Neural cell (in vitro differentiated cells): Measurements from ENCODE around the gene MYRIP. TPM values are rescaled to one million over a fixed set of nuclear protein-coding genes. Genes with fewer than 3 reads are reported as not detected.

Experiments used
- H2AFZ ChIP-seq: fragments of 200-600, 300-800 bp; sonication (generic), shearing (Covaris generic); 2 replicates; pipeline ENCODE4 v1.6.0; 2014; ENCODE audit warnings: low read depth, mild to moderate bottlenecking, antibody characterized with exemption, low read length, moderate library complexity
- H3F3A ChIP-seq: fragments of 200-600 bp; shearing (Covaris generic); 2 replicates; pipeline ENCODE4 v1.6.1; 2016; ENCODE audit warnings: mild to moderate bottlenecking, moderate library complexity, mixed read lengths, antibody characterized with exemption, low read length; ENCODE audit not compliant: insufficient read depth, poor library complexity, severe bottlenecking
- H3K27ac ChIP-seq: fragments of 200-600, 300-800 bp; sonication (generic), shearing (Covaris generic); 2 replicates; pipeline ENCODE4 v1.5.1; 2014; ENCODE audit warnings: mild to moderate bottlenecking, low read length, moderate library complexity
- H3K27me3 ChIP-seq: fragments of 300-800, 200-600 bp; sonication (generic), shearing (Covaris generic); 2 replicates; pipeline ENCODE4 v1.6.0; 2014; ENCODE audit warnings: mild to moderate bottlenecking, low read depth, low read length, moderate library complexity; ENCODE audit not compliant: insufficient read depth
- H3K36me3 ChIP-seq: fragments of 300-800, 200-600 bp; sonication (generic), shearing (Covaris generic); 2 replicates; pipeline ENCODE4 v1.5.1; 2014; ENCODE audit warnings: mild to moderate bottlenecking, antibody characterized with exemption, low read length, moderate library complexity; ENCODE audit not compliant: insufficient read depth
- H3K4me2 ChIP-seq: fragments of 300-800, 200-600 bp; sonication (generic), shearing (Covaris generic); 2 replicates; pipeline ENCODE4 v1.6.0; 2014; ENCODE audit warnings: mild to moderate bottlenecking, low read length
- H3K4me3 ChIP-seq: fragments of 300-800, 200-600 bp; sonication (generic), shearing (Covaris generic); 2 replicates; pipeline ENCODE4 v1.5.1; 2014; ENCODE audit warnings: mild to moderate bottlenecking, low read length, moderate library complexity
- H3K79me2 ChIP-seq: fragments of 200-600 bp; shearing (Covaris generic); replicated peaks from 2 replicates; pipeline ENCODE4 v1.6.0; 2014; ENCODE audit warnings: mild to moderate bottlenecking, low read length, moderate library complexity; ENCODE audit not compliant: insufficient read depth
- H3K9ac ChIP-seq: fragments of 300-800, 200-600 bp; sonication (generic), shearing (Covaris generic); 2 replicates; pipeline ENCODE4 v1.6.1; 2016; ENCODE audit warnings: mild to moderate bottlenecking, low read length, mixed read lengths
- H3K9me2 ChIP-seq: fragments of 200-600 bp; shearing (Covaris generic); 2 replicates; pipeline ENCODE4 v1.6.1; 2016; ENCODE audit warnings: mild to moderate bottlenecking, low read length, mixed read lengths; ENCODE audit not compliant: insufficient read depth
- H3K9me3 ChIP-seq: fragments of 200-600, 300-800 bp; sonication (generic), shearing (Covaris generic); 2 replicates; pipeline ENCODE4 v1.6.1; 2016; ENCODE audit warnings: mild to moderate bottlenecking, mixed run types, low read length, moderate library complexity, mixed read lengths
- H4K20me1 ChIP-seq: fragments of 200-600 bp; shearing (Covaris generic); 2 replicates; pipeline ENCODE4 v1.6.1; 2016; ENCODE audit warnings: mild to moderate bottlenecking, mixed run types; ENCODE audit not compliant: insufficient read depth
- EP300 ChIP-seq: fragments of 450-650 bp; conservative IDR thresholded peaks from 2 replicates; pipeline ENCODE4 v1.6.1; 2014; ENCODE audit warnings: antibody characterized with exemption, mild to moderate bottlenecking, moderate library complexity; ENCODE audit not compliant: poor library complexity, severe bottlenecking
- EZH2 ChIP-seq: fragments of 200-600, 300-800 bp; shearing (Covaris generic), sonication (generic); IDR thresholded peaks from 2 replicates; pipeline ENCODE4 v1.6.1; 2014; ENCODE audit warnings: antibody characterized with exemption, low read length, borderline replicate concordance, mild to moderate bottlenecking; ENCODE audit not compliant: insufficient read depth, poor library complexity, severe bottlenecking
- MXI1 ChIP-seq: fragments of 450-650 bp; conservative IDR thresholded peaks from 2 replicates; pipeline ENCODE4 v1.6.1; 2014; ENCODE audit warnings: antibody characterized with exemption, mild to moderate bottlenecking; ENCODE audit not compliant: poor library complexity, severe bottlenecking
- POLR2AphosphoS5 ChIP-seq: IDR thresholded peaks from 2 replicates; pipeline ENCODE4 v1.6.1; 2012
- RAD21 ChIP-seq: fragments of 450-650 bp; conservative IDR thresholded peaks from 2 replicates; pipeline ENCODE4 v1.6.1; 2014; ENCODE audit warnings: antibody characterized with exemption, mild to moderate bottlenecking, moderate library complexity
- SMC3 ChIP-seq: fragments of 450-650 bp; conservative IDR thresholded peaks from 2 replicates; pipeline ENCODE4 v1.6.1; 2014; ENCODE audit warnings: antibody characterized with exemption, mild to moderate bottlenecking, moderate library complexity; ENCODE audit not compliant: poor library complexity
- TAF1 ChIP-seq: IDR thresholded peaks from 2 replicates; pipeline ENCODE4 v1.6.1; 2012; ENCODE audit warnings: low read depth
- polyA plus RNA-seq: library from polyadenylated mRNA; depleted of rRNA; stranded (reverse); fragments of >200 nt; gene quantifications from 2 replicates; pipeline ENCODE4 v1.2.3, GENCODE V29; 2014
- TF ChIP-seq, protein P1 (sequence below): fragments of 450-650 bp; IDR thresholded peaks from 2 replicates; pipeline ENCODE4 v1.5.1; 2014; ENCODE audit warnings: antibody characterized with exemption, mild to moderate bottlenecking, moderate library complexity; ENCODE audit not compliant: poor library complexity, severe bottlenecking
- TF ChIP-seq, protein P2 (sequence below): IDR thresholded peaks from 2 replicates; pipeline ENCODE4 v1.6.1; 2012; ENCODE audit warnings: borderline replicate concordance

Gene MYRIP
- polyA plus RNA-seq, 1 donor from 2014 or later = 0.76 TPM

DNA sequence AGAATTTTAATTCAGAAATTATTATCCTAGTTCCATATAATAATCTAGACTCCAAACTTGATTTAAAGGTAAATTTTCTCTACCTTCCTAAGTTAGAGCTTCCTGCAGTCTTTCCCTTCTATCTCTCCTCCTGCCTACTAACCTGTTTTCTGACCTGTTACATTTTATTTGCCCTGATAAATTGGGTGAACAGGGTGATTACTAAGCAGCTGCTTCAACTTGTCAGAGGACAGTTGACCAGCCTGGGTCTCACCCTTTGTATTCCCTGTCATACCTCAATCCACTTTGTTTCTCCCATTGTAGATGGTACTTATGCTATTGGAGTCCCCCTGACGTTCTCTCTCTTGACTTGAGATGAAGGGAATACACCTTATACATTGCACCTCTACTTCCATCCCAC lies 28.4 kb upstream of the MYRIP start:
- no peaks in the 10 kb centered on the region for H4K20me1 ChIP-seq
- H3K9me2 ChIP-seq = no peaks in the 10 kb centered on the region
- TF ChIP-seq, protein P1, sequence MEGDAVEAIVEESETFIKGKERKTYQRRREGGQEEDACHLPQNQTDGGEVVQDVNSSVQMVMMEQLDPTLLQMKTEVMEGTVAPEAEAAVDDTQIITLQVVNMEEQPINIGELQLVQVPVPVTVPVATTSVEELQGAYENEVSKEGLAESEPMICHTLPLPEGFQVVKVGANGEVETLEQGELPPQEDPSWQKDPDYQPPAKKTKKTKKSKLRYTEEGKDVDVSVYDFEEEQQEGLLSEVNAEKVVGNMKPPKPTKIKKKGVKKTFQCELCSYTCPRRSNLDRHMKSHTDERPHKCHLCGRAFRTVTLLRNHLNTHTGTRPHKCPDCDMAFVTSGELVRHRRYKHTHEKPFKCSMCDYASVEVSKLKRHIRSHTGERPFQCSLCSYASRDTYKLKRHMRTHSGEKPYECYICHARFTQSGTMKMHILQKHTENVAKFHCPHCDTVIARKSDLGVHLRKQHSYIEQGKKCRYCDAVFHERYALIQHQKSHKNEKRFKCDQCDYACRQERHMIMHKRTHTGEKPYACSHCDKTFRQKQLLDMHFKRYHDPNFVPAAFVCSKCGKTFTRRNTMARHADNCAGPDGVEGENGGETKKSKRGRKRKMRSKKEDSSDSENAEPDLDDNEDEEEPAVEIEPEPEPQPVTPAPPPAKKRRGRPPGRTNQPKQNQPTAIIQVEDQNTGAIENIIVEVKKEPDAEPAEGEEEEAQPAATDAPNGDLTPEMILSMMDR = no peak
- TF ChIP-seq POLR2AphosphoS5 = no peak
- no peak for TF ChIP-seq RAD21
- no peak for TF ChIP-seq TAF1
- no peak for TF ChIP-seq EZH2
- TF ChIP-seq, protein P2, sequence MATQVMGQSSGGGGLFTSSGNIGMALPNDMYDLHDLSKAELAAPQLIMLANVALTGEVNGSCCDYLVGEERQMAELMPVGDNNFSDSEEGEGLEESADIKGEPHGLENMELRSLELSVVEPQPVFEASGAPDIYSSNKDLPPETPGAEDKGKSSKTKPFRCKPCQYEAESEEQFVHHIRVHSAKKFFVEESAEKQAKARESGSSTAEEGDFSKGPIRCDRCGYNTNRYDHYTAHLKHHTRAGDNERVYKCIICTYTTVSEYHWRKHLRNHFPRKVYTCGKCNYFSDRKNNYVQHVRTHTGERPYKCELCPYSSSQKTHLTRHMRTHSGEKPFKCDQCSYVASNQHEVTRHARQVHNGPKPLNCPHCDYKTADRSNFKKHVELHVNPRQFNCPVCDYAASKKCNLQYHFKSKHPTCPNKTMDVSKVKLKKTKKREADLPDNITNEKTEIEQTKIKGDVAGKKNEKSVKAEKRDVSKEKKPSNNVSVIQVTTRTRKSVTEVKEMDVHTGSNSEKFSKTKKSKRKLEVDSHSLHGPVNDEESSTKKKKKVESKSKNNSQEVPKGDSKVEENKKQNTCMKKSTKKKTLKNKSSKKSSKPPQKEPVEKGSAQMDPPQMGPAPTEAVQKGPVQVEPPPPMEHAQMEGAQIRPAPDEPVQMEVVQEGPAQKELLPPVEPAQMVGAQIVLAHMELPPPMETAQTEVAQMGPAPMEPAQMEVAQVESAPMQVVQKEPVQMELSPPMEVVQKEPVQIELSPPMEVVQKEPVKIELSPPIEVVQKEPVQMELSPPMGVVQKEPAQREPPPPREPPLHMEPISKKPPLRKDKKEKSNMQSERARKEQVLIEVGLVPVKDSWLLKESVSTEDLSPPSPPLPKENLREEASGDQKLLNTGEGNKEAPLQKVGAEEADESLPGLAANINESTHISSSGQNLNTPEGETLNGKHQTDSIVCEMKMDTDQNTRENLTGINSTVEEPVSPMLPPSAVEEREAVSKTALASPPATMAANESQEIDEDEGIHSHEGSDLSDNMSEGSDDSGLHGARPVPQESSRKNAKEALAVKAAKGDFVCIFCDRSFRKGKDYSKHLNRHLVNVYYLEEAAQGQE = no peak
- no peak for TF ChIP-seq SMC3
- TF ChIP-seq EP300 = no peak
- TF ChIP-seq MXI1 = no peak
- no peaks in the 10 kb centered on the region for H3K9me3 ChIP-seq
- H2AFZ ChIP-seq = no peak overlapping the region
- no peak overlapping the region for H3K4me2 ChIP-seq
- no peaks in the 10 kb centered on the region for H3K27me3 ChIP-seq
- H3K79me2 ChIP-seq = no peaks in the 10 kb centered on the region
- H3K4me3 ChIP-seq = no peak overlapping the region
- no peaks in the 10 kb centered on the region for H3K36me3 ChIP-seq
- H3K9ac ChIP-seq = no peak overlapping the region
- H3K27ac ChIP-seq = no peak overlapping the region
- no peaks in the 10 kb centered on the region for H3F3A ChIP-seq

DNA sequence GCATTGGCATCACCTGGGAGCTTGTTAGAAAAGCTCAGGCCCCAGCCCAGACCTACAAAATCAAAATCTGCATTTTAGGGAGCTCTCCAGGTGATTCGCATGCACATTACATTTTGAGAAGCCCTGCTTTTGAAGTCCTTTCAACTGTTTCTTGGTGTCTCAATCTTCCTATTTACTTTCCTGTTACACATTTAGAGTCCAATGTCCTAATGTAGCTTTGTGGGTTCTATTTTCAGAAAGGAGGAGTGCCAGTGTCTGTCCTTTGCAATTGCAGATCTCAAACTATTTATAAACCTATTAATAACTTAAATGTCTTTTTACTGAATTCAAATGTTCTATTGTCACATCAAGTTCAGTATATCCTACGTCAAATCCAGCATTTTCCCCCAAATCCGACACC lies 27.8 kb upstream of the MYRIP start:
- H3K27ac ChIP-seq = no peak overlapping the region
- TF ChIP-seq MXI1 = no peak
- no peak for TF ChIP-seq SMC3
- H3K79me2 ChIP-seq = no peaks in the 10 kb centered on the region
- no peak overlapping the region for H3K9ac ChIP-seq
- no peaks in the 10 kb centered on the region for H4K20me1 ChIP-seq
- H3K4me2 ChIP-seq = no peak overlapping the region
- no peaks in the 10 kb centered on the region for H3K9me3 ChIP-seq
- no peaks in the 10 kb centered on the region for H3K36me3 ChIP-seq
- no peak overlapping the region for H3K4me3 ChIP-seq
- H3F3A ChIP-seq = no peaks in the 10 kb centered on the region
- no peak overlapping the region for H2AFZ ChIP-seq
- no peaks in the 10 kb centered on the region for H3K9me2 ChIP-seq
- no peaks in the 10 kb centered on the region for H3K27me3 ChIP-seq

DNA sequence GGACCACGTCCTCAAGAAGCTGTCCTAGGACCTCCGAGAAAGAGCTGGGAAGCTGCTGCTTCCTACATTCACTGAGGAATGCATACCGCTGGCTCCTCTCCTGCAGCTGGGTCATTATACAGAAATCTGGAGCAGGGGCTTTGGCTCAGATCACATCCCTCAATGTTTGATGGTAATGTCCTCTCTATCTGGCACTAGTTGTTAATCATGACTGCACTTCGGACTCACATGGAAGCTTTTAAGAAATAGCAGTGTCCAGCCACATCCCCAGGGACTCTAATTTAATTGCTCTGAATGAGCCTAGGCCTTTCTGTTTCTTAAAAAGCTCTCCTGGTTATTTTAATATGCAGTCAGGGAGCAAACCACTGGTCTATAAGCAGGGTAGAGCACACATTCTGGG lies 25.7 kb upstream of the MYRIP start:
- Histone ChIP-seq H3K4me2 (no peak overlapping the region), H3F3A (no peaks in the 10 kb centered on the region), H4K20me1 (no peaks in the 10 kb centered on the region), H3K27ac (no peak overlapping the region), H3K27me3 (no peaks in the 10 kb centered on the region), H3K4me3 (no peak overlapping the region), H3K79me2 (no peaks in the 10 kb centered on the region), H3K9me3 (no peaks in the 10 kb centered on the region), H2AFZ (no peak overlapping the region), H3K36me3 (no peaks in the 10 kb centered on the region), H3K9ac (no peak overlapping the region), H3K9me2 (no peaks in the 10 kb centered on the region)
- no peak for TF ChIP-seq SMC3
- TF ChIP-seq RAD21 = no peak
- no peak for TF ChIP-seq MXI1
- no peak for TF ChIP-seq EP300
- no peak for TF ChIP-seq EZH2
- TF ChIP-seq TAF1 = no peak
- TF ChIP-seq, protein P2 = no peak
- TF ChIP-seq, protein P1 = no peak
- TF ChIP-seq POLR2AphosphoS5 = no peak
